Epithelial cell of esophagus (primary cell): ENCODE results near the gene PLCG1.

ENCODE experiments used
- DNase-seq: peaks from one replicate; pipeline ENCODE4 v3.0.0; 2010; ENCODE audit warnings: low read depth
- H3K4me3 ChIP-seq: 2 replicates; pipeline ENCODE4 v1.5.1; 2011; ENCODE audit warnings: mild to moderate bottlenecking, low read length, control low read depth
- TF ChIP-seq, protein P1 (sequence below): IDR thresholded peaks from 2 replicates; pipeline ENCODE4 v1.5.1; 2011; ENCODE audit warnings: low read depth, mild to moderate bottlenecking, low read length, control low read depth, inconsistent platforms; ENCODE audit not compliant: insufficient read depth; ENCODE audit errors: missing control alignments

PLCG1 gene

GRCh38 chr20:41204304-41205265 is 67.2 kb downstream of the PLCG1 start:
- TF ChIP-seq, protein P1, sequence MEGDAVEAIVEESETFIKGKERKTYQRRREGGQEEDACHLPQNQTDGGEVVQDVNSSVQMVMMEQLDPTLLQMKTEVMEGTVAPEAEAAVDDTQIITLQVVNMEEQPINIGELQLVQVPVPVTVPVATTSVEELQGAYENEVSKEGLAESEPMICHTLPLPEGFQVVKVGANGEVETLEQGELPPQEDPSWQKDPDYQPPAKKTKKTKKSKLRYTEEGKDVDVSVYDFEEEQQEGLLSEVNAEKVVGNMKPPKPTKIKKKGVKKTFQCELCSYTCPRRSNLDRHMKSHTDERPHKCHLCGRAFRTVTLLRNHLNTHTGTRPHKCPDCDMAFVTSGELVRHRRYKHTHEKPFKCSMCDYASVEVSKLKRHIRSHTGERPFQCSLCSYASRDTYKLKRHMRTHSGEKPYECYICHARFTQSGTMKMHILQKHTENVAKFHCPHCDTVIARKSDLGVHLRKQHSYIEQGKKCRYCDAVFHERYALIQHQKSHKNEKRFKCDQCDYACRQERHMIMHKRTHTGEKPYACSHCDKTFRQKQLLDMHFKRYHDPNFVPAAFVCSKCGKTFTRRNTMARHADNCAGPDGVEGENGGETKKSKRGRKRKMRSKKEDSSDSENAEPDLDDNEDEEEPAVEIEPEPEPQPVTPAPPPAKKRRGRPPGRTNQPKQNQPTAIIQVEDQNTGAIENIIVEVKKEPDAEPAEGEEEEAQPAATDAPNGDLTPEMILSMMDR: no peak
- no peak for DNase-seq
- no peak overlapping the region for H3K4me3 ChIP-seq

GRCh38 chr20:41205313-41205712 is 68.0 kb downstream of the PLCG1 start:
- H3K4me3 ChIP-seq: no peak overlapping the region
- DNase-seq: no peak
- TF ChIP-seq, protein P1: no peak

DNA sequence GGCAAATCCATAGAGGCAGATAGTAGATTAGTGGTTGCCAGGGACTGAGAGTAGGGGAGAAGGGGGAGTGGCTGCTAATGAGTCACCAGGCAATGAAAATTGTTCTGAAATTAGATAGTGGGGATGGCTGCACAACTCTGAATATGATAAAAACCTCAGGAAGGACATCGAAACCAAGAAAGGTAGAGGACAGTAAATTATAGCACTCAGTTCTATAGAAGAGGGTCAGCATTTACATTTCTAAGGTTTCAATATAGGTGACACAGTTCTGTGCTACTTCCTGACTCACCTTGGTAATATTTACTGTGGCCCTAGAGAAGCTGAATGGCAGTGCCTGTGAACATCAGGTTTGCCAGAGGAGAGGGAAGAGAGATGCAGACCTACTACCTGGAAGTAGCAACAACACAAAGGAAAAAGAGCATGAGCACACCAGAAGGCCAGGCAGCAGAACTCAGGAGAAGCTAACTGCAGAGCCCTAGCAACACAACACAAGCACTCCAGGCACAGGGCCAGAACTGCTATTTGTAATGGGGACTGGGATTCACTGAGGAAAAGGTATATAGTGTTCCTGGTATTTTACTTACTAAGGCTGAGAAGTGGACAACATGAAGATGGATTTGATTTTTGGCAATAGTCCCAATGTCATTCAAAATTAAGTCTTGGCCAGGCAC is 75.9 kb downstream of the PLCG1 start:
- no peak overlapping the region for H3K4me3 ChIP-seq
- DNase-seq: peak; percentile 39
- TF ChIP-seq, protein P1: no peak

DNA sequence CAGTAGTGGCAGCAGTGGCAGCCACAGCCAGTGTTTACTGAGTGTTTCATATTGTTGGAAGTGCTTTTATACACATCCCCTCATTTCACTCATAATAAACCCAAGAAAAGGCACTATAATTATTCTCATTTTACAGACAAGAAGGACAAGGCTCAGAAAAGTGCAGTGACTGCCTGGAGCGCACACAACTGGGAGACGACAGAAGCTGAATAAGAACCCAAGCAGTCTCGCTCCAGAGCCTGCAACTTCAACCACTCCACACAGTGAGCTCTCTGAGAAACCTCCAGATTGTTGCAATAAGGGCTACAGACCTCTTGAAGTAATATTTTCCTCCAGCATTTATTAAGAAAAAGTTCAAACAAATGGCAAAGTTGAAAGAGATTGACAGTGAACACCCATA is 76.9 kb downstream of the PLCG1 start:
- H3K4me3 ChIP-seq: no peak overlapping the region
- no peak for DNase-seq
- TF ChIP-seq, protein P1: no peak

DNA sequence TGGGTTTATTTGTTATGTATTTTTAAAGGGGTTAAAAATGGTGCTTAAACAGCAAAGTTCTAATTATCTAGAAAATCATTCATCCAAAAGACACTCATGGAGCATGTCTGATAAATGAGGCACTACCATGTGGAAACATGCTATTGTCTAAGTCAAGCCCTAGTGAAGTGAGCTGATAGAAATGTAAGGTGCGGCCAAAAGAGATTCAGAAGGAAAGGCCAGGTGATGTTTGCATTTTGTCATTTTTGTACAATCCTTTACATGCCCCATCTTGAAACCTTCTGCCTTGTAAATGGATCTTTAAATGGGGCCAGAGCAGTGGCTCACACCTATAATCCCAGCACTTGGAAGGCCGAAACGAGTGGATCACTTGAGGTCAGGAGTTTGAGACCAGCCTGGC is 77.3 kb downstream of the PLCG1 start:
- TF ChIP-seq, protein P1: no peak
- H3K4me3 ChIP-seq: no peak overlapping the region
- peak; percentile 81 for DNase-seq

DNA sequence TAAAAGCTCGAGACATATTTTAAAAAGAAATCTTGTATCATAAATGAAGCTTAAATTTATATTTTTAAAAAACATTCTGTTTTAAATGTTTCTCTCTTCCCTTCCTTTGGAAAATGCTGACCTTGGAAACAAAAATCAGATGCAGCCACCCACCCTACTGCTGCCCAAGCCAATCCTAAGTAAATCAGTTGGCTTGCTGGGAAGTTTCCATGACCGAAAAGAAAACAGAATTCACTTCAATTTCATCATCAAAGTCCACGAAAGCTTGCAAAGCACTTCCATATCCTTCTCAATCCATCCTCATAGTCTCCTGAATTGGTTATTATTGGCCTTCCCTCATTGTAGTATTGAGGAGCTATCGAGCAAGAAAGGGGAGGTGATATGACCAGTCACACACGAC is 80.1 kb downstream of the PLCG1 start:
- TF ChIP-seq, protein P1: no peak
- no peak overlapping the region for H3K4me3 ChIP-seq
- DNase-seq: no peak
